Measurements from ENCODE around the gene OTUB1. TPM values are rescaled to one million over a fixed set of nuclear protein-coding genes. Genes with fewer than 3 reads are reported as not detected.

OTUB1 gene
- total and polyA plus RNA-seq, 2 of the 4 experiments (the other 2 are of a cell fraction), result 69.0 to 168 TPM

DNA sequence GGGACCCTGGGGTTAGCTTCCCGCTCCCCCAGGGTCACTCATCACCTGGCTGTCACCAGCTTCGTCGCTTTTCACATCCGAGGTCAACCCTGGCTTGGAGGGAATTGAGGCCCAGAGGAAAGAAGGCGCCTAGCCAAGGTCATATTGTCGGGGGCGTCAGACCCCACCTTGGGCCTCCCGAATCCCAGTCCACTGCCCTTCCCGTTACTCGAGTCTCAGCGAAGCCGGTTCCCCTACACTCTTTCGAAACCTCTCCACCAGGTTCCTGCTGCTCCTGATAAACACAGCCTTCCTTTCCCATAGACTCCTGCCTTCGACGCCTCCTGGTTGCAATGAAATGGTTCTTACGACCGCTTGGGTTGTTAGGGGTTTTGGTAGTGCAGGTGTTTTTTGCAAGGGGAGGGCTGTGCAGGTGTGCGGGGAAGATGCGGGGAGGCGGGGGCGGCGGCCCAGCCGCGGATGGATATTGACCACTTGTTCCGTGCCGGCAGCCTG, 46.8 kb upstream of the OTUB1 start (continued):
- TF ChIP-seq CTCF (conservative IDR thresholded peaks at IDR 0.05; ENCODE audit: low read depth, low read length) (no peak), RAD21 (IDR thresholded peaks at IDR 0.05; ENCODE audit: low read length) (no peak; the same call in 1 of the 2 replicates), NFE2L2 (IDR thresholded peaks at IDR 0.05; ENCODE audit: low read depth, low read length) (no peak), FOS (IDR thresholded peaks at IDR 0.05; ENCODE audit: low read depth, low read length) (no peak)
- TF ChIP-seq, protein P1, sequence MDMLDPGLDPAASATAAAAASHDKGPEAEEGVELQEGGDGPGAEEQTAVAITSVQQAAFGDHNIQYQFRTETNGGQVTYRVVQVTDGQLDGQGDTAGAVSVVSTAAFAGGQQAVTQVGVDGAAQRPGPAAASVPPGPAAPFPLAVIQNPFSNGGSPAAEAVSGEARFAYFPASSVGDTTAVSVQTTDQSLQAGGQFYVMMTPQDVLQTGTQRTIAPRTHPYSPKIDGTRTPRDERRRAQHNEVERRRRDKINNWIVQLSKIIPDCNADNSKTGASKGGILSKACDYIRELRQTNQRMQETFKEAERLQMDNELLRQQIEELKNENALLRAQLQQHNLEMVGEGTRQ (IDR thresholded peaks at IDR 0.05; ENCODE audit: low read depth, low read length), result no peak
